GM21526 (cell line): ENCODE data around the gene SHQ1.

Experiments
- ATAC-seq: cut with Tn5 transposase; IDR thresholded peaks from one replicate; pipeline ENCODE4 v1.9.1; 2021; ENCODE audit warnings: moderate library complexity; ENCODE audit not compliant: unreplicated experiment, low FRiP score

Gene SHQ1

DNA sequence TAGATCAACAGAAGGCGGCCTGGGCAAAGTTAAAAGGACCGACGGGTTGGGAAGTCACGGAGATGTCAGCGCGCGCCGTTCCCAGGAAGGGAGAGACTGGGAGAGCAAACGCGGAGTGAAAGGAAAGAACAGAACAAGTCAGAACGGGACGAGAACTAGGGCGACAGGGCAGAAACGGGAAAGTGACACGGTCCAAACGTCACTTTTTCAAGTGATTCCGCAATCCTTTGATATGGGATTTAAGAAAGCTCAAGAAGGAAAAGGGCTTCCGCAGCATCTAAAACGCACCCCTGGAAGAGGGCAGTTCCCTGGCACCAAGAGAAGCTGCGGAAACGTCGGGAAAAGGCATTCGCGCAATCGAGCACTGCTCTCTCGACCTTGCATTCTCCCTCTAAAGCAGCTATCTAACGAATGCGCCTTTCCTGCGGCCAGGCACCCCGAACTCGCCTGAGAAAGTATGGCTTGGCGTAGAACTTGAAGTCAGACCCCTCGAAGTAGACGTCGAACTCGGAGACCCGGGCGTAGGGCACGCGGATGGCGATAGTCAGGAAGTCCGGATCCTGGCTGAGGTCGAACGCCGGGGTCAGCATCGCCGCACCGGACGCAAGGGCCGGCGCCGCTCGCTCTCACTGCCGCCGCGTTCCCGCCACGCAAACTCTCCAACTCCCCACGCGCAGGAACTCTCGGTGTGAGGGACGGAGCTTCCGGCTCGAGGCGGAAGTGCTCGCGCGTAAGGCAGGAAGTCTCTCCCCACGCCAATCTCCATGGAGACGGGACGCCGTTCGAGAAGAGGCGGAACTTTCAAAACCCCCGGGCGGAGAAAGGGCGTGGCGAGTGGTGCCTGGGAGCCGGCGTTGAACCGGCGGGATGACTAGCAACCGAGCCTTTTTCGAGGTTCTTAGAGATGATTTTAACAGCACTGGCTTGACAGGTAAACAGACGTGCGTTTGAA is at the start of gene SHQ1:
Gene SHQ1, minus strand, starts transcription at position 695 of the 952 bp plus-strand sequence. Its CDS starts 105 bp downstream, at position 590.
- ATAC-seq = peak; percentile 88

DNA sequence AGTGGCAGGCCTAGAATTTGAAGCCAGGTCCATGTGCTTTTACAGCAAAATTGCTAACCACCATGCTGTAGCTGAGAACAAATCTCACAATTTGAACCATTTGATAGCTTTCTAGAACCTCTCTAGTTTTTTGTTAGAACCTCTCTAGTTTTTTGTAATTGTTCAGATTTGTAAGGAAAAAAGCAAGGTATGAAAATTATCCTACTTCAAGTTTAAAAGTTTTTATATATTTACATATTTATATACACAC is 49.4 kb upstream of the SHQ1 start:
- ATAC-seq = no peak

DNA sequence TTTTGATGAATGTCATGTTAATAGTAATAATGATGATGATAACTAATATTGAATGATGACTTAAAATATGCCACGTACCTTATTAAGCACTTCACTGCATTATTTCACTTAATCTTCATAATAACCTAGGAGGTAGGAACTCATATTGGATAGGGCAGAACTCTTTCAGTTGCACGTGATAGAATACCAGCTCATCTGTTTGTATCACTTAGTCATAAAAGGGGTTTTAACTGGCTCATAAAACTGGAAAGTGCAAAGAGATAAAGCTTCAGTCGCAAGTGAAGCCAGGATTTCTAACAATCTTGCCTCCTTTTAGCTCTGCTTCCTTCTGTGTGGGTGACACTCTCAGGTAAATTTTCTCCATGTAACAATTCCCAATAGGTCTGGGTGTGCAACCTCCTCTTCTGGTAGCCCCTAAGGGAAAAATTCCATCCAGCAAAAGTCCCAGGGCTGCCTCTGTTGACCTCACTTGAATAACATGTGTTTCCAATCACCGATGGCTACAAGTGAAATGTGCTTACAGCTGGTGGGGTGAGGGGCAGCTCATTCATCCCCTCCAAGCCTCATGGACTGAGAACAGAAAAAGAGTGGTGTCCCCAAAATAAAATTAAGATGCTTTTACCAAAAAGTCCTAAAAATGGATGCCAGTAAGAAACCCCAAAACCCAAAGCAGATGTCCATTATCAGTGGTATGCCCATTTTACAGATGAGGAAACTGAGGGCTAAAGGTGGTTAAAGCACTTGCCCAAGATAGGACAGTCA is 48.9 kb upstream of the SHQ1 start:
- ATAC-seq = no peak

DNA sequence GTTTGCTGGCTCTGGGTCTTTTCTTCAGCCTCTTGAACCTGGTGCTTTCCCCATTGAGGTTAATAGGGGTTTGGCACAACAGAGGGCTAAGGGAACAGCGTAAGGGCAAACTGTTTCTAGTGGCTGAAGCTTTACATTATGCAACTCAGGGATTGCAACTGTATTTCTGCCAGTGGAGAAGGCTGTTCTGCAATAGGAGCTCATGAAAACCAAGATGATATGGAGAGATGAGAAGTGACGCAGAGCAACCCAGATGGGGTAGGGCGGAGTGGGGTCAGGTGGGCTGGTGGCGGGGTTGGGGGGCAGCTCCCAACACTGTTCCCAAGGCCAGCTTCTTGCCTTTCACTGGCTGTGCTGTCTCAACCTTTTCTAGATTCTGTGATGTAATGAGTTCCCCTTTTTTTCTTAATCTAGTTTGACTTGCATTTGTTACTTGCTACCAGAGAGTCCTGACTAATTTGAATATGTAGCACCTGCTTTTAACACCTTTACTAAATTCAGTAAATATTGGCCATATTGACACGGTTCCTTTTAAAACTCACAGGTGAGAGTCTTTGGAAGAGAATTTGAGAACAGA is 46.8 kb upstream of the SHQ1 start:
- ATAC-seq = no peak

DNA sequence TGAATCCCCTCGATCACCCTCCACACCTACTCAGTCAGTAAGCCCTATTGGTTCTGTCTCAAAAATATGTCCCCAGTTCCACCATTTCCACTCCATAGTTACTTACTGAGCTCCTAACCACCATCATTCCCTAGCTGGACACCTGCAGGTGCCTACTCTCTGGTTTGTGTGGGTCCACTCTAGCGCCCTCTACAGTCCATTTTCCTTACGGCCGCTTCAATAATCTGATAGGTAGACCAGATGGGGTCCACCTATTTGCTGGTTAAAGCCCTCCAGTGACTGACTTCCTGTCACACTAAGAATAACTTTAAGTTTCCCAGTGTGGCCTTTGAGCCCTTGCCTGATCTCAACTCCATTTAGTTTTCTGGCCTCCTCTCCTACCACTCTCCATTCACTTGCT is 44.6 kb upstream of the SHQ1 start:
- no peak for ATAC-seq

DNA sequence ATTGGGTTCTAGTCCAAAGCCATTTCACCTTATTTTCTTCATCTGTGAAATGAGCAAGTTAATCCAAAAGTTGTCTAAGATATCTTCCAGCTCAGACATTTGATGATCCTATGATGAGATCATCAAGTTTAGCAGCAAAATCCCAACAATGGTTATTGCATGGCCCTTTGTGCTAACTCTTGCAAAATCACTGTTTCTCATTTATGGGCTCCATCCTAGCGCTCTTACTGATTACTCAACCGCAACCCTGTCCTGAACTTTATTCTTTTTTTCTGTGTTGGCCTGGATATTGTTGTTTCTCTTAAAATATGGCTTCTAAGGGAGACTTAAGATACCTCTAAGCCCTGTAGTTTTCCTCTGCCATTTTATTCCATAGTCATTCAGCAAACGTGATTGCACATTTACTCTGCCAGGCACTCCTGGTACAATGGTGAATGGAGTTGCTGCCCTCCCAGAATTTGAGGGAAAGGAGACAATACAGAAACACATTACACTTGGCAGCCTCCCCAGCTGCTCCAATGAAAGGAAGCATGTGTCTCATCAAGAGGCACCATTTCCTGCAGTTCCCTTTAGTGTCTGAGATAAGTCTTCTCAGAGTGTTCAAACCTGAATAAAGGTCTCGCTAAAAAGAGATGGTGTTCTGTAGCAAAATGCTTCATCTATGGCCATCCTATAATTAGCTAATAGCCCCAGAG is 44.0 kb upstream of the SHQ1 start:
- ATAC-seq = no peak

DNA sequence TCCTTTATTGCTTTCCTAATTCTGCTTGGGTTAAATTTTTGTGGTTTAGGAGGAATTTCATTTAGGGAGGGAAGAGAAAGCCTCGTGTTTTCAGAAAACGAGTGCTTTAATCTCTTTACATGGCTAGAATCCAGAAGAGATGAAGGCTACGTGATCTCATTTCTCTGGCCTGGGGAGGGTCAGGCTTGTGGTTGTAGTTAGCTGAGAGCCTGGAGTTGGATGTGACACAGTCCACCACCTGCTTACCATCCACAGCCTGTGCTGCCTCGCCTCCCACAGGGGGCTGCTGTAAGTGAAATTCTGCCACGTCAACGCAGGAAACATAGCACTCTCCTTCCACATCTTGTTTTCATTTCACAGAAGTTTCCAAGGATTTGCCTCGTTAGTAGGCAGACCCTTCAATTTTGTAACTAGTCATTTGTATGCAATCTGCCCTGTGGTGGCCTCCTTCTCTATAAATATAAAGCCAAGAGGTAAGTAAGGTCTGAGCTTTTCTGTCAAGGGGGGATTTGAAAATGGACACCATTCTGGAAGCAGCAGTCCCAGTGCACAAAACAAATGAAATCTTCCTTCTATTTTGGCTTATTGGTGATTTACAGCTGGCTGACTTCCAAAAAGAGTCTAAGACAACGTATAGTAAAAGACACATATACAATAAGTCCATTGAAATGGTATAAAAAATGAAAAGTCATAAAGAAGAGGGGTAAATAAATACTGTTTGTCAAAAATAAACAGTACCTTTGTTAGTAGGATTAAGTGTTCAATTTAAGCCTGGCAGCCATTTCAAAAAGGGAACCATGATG is 43.0 kb upstream of the SHQ1 start:
- no peak for ATAC-seq

DNA sequence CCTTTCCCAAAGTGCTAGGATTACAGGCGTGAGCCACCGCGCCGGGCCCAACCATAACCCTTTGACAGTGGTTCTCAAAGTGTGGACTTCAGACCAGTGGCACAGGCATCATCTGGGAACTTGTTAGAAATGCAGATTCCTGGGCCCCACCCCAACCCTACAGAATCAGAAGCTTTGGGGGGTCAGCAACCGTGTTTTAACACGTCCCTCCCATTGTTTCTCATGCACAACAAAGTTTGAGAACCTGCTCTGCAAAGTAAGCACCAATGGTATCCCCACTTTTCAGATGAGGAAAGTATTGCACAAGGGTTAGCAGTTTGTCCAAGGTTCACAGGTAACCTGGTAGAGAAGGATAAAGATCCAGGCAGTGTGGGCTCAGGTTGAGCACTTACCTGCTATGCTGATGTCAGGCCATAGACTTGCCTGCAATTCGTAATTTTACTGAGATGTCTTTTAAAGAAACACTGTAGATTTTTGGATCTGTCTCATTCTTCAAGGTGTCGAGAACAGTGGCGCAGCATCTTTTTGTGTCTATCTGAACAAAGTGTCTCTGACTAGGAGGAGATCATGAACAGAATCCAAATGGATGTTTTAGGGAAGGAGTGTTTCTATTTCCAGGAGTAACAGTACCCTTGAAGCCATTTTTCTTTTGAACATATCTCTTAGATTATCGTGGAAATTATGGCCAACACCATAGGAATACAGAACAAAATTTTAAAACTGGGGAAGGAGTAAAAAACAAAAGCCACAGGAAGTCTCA is 42.1 kb upstream of the SHQ1 start:
- no peak for ATAC-seq

DNA sequence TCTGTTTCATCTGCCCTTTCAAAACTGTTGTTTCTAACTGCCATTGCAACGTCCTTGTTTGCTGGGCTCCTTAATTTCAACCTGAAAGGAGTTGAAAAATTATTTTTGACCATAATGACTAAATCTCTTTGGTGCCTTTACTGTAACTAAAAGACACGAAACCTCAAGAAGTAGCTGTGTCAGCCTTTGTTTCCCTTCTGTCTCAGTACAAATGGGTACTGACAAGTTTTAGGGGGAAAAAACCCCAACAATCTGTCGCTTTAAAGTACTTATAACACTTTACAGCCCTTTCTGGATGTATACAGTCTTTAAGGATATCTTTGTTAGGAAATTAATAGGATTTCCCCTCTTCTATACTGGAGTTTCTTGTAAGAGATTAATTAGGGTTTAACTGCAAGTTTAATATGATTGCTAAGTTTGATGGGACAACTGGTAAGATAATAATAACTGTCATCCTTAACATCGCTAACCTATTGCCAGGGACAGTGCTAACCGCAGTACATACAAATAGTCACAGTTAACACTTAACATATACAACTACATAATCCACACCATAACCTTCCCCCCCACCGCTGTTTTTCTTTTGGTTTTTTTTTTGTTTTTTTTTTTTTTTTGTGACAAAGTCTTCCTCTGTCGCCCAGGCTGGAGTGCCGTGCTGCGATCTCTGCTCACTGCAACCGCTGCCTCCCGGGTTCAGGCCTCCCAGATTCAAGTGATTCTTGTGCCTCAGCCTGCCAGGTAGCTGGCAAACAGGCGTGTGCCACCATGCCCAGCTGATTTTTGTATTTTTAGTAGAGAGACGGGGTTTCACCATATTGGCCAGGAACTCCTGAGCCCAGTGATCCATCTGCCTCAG is 41.3 kb upstream of the SHQ1 start:
- ATAC-seq = no peak

DNA sequence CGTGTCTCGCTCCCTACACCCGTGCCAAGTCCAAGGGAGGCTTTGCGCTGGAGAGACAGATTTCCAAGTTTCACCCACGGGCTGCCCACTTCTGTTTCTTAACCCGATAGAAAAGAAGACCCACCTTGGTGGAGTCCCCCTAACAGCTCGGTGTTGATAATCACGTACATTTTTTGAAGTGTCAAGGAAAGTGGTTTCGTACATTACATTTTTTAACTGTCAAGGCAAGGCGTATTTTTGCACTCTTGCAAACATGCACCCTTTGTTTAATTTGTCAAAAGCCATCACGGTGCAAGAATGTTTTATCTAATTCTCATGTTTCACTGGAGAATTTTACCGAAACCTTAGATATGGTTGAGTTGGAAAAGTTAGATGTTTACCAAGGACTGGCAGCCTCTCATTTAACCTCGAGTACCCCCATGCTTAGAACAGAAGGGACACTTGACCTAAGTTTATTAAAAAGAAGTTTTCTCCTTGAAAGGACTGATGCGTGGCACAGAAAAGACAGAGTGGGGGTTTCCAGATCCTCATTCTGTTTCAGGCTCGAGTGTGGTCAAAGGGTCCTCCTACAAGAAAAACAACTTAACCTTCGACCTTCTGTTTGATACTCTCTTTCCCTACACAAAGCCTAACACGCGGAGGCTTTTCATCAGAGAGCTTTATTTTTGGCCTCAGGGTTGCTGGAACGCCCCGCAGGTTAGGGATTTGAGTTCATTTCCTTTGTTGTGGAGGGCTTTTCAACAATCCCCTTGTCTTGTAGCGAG is 40.5 kb upstream of the SHQ1 start:
- ATAC-seq = no peak

DNA sequence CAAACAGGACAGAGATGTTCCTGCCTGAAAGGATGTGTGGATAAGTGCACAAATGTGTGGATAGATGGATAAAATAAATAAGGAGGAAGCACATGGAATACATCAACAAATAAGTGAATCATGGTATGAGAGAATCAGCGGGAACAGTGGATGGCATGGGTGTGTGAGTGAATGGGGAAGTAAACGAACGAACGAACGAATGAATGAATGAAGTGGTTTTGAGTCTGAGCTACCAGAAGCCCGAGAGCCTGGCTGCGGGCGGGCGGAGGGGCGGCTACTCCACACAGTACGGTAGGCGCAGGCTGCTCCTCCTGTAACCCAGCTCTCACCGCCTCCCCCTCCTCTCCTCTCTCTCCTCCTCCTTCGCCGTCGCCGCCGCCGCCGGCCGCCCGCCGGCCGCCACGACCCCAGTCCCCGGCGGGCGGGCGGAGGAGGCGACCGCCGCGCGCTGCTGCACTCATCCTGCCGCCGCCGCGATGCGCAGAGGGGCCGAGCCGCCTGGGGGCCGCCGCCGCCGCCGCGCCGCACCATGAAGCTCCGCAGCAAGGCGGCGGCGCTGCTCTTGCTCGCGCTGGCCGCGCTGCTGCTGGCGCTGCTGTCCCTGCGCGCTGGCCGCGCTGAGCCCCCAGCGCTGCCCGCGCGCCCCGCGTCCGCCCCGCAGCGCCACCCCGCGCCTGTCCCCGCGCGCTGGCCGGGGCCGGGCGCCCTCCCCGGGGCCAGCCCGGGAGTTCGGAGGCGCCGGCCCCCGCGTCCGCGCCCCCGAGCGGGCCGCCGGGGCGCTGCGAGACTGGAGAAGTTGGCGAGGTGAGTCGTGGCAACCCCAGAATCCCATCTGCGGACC is 39.7 kb upstream of the SHQ1 start, which contains the start of gene GXYLT2:
Gene GXYLT2, plus strand, starts transcription at position 342 of the 841 bp plus-strand sequence. Its CDS starts 188 bp downstream, at position 530.
- peak; percentile 79 for ATAC-seq

DNA sequence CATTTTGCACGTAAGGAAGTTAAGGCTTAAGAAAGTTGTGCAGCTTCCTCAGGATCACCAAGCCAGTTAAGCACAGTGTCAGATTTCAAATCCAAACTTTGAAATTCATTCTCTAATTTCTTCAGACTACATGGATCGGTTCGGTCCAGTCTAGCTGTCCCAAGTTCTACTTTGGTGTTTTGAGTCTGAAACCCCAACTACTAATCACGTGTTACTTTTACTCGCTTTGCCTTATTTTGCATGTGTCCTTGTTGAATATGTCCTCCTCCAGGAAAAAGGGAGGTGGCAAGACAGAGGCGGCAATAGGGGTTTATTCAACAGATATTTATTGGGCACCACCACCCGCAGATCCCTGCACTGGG is 39.1 kb upstream of the SHQ1 start:
- no peak for ATAC-seq

DNA sequence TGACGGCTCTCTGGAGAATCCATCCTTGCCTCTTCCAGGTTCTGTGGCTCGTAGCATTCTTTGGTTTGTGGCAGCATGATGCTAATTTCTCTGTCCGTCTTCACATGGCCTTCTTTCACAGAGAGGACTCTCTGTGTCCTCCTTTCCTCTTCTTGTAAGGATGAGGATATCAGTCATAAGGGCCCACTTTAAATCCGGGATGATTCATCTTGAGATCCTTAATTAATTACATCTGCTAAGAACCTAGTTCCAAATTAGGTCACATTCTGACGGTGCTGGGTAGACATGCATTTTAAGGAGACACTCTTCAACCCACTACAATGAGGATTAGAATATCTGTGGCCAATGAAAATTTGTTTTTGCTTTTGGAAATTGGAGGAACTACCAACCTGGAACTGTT is 23.9 kb upstream of the SHQ1 start:
- no peak for ATAC-seq

DNA sequence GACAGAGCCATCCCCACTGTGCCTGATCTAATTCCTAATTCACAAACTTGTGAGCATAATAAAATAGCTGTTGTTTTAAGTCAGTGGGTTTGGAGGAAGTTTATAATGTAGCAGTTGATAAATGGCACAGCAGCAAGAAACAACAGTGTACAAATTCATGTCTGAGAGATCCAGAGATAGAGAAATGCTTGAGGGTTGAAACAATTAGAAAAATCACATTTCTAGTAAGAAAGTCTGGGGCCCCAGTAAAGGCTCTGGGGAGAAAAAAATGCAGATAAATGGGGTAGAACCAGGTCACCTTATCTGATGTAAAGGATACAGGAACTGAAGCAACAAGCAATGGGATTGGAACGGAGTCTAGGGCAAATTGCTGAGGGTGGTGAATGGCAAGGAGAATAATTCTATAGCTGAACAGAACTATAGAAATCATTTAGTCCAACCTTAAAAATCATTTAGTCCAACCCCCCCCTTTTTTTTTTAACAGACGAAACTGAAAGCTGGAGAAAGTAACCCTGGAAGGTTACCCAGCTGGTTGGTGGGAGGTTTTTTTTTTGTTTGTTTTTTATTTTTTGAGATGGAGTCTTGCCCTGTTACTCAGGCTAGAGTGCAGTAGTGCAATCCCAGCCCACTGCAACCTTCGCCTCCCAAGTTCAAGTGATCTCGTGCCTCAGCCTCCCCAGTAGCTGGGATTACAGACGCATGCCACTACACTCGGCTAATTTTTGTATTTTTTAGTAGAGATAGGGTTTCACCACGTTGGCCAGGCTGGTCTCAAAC is 14.3 kb upstream of the SHQ1 start:
- no peak for ATAC-seq

DNA sequence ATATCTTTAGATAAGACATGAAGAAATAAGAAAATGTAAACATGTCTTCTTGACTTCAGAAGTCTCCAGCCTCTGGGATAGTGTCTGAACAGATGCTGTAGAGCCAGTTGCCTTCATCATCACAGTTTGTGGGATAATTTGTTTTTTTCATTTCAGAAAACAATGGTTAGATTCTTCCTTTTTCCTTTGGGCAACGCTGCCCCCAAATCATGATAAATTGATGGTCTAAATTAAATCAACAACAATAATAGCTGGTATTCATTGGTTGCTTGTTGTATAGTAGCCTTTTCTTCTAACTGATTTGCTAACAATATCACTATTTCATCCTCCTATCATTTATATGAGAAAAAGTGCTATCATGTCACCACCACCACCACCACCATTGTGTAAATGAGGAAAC is 12.6 kb upstream of the SHQ1 start:
- ATAC-seq = no peak

DNA sequence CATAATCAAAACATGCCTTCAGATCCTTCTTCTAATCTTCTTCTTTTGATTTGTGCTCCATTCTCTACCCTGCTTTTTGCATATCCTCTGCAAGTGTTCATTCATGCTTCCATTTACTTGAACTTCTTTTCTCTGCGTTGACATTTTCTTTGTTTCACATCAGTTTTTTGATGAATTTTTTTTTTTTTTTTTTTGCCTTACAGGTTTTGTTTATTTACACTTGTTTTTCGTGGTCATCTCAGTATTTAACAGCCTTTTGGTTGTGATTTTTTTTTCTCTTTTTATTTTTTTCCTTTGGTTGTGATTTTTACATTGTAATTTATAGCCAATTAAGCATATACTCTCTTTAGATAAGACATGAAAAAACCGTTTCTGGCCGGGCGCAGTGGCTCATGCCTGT is 11.8 kb upstream of the SHQ1 start:
- no peak for ATAC-seq
